GM12801 (cell line): ENCODE data around the gene ZMPSTE24.

ENCODE experiments used
- TF ChIP-seq, protein P1 (sequence below): IDR thresholded peaks from one replicate; pipeline ENCODE4 v1.5.1; 2011; ENCODE audit warnings: control low read depth; ENCODE audit not compliant: insufficient read length; ENCODE audit errors: extremely low read depth

ZMPSTE24 gene

DNA sequence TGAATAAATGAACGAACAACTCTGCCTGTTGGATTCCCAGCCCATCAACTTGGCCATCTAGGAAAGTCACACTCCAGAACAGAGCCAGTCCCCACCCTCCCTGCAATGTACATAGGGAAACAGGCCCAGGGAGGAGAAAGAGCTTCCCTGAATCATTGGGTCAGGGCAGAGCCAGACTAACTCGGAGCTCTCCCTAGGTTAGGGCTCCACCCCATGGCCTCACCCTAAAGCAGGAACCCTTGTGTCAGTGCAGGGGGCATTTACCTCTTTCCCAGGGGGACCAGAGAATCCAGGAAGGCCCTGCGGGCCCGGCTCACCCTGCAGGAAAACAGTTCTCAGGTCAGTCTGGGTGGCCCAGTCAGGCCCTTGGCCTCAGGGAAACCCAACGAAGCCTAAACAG lies 47.4 kb downstream of the ZMPSTE24 start:
- TF ChIP-seq, protein P1, sequence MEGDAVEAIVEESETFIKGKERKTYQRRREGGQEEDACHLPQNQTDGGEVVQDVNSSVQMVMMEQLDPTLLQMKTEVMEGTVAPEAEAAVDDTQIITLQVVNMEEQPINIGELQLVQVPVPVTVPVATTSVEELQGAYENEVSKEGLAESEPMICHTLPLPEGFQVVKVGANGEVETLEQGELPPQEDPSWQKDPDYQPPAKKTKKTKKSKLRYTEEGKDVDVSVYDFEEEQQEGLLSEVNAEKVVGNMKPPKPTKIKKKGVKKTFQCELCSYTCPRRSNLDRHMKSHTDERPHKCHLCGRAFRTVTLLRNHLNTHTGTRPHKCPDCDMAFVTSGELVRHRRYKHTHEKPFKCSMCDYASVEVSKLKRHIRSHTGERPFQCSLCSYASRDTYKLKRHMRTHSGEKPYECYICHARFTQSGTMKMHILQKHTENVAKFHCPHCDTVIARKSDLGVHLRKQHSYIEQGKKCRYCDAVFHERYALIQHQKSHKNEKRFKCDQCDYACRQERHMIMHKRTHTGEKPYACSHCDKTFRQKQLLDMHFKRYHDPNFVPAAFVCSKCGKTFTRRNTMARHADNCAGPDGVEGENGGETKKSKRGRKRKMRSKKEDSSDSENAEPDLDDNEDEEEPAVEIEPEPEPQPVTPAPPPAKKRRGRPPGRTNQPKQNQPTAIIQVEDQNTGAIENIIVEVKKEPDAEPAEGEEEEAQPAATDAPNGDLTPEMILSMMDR, result no peak

DNA sequence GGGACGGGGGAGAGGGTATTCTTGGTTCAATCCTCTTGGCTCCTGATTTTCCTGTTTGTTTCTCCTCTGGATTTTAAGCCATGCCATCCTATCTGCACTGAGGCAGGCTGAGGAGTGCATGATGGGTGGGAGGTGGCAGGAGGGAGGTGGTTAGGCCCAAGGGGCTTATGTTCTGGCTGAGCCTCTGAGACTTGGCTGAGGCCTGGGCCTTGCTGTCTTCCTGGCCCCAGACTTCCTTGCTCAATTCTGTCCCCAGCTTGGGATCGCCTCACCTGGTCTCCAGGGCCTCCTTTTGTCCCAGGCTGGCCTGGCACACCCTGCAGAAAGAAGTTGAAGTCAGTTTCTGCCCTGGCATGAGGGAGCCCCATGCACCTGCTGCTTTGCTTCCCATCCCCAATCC lies 47.8 kb downstream of the ZMPSTE24 start:
- TF ChIP-seq, protein P1, result no peak

DNA sequence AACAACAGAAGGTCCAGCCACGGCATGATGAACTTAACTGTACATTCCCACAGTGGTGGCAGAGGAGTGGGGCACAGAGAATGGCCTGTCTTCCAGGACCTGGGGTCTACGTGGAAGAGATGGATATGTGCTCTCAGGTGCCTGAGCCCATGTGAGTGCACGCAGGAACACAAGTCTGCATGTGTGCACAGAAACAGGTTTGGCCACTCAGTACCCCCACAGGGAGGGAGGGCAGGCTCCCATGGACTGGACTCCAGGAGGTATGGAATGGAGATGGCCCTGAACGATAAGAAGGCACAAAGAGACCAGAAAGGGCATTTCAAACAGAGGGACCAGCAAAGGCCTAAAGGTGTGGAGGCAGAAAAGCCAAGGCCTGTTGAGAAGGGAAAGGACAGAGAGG lies 48.3 kb downstream of the ZMPSTE24 start:
- TF ChIP-seq, protein P1, result no peak

DNA sequence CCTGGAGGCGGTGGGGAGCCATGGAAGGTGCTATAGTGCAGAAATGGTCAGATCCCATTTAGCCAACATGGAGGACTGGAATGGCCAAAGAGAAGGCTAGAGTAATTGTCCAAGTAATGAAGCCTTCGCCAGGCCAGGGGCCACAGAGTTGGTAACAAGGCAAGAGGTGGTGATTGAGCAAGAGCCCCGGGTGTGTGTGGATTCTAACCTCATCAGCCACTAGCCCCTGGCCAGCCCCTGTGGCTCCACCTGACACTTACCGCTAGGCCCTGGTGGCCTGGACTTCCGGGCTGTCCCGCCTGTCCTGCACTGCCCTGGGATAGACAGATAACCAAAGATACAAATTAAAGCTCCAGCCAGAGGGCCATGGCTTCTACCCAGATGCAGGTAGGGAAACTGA lies 49.1 kb downstream of the ZMPSTE24 start:
- TF ChIP-seq, protein P1, result no peak

DNA sequence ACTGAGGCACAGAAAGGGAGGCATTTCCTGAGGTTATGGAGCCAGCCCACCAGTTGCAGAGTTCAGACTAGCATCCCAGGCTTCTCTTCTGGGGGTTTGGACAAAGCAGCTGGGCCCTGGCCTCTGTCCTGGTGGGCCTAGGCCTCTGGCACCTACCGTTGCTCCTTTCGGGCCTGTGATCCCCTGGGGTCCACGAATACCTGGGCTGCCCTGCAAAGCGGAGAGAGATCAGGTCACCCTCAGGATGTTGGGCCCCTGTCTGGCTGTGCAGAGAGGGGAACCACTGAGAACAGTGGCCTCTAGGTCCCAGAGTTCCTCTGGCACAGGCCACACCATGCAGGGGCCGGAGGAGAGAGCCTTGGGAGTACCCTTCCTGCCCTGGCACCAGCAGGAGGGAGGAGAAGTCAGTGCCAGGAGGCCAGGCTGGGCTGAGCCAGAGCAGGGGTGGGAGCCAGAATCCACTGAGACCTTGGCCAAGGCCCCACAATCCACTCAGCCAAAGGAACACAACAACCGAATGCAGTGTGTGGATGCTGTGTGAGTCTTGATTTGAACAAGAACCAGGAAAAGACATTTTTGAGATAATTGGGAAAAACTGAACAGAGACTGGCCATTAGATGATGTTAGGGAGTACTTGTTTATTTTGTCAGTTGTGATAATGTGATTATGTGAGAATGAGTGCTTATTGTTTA lies 50.1 kb downstream of the ZMPSTE24 start:
- TF ChIP-seq, protein P1, result no peak

DNA sequence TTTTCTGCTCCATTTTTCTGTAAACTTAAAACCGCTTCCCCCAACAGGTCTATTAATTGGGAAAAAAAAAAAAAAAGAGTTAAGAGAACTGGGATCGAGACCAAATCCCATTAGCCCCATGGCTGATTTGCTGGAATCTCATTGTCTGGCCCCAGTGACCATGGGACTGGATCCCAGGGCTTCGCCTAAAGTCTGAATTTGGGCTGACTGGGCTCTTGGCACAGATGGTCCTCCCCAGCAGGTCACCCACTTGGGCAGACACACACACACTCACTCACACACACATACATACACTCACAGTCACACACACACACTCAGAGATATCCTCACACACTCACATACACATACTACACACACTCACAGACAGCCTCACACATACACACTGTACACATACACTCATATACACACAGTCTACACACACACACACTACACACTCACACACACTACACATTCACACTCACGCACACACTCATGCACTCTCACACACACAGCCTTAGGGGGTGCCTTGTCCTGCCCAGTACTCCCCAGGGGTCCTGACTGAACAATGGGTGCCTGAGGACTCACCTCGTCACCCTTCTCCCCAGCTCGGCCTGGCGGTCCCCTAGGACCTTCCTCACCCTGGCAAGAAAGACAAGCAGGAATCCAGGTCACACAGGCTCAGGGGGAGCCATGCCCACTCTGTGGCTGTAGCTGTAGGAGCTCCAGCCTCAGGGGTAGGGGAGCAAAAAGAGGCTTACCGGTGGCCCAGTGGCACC lies 51.5 kb downstream of the ZMPSTE24 start:
- TF ChIP-seq, protein P1, result no peak

DNA sequence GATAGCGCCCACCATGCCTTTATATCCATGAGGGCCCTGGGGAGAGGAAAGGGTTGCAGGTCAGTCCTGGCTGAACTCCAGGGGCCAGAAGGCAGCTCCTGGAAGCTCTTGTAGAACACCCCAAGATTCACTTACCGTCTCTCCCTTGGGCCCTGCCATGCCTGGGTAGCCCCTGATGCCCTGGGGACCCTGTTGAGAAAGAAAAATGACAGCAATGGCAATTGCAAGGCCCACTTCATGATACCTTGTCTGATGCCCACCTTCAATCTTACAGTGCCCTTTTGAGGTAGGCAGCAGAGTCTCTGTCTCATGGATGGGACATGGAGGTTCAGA lies 52.1 kb downstream of the ZMPSTE24 start:
- TF ChIP-seq, protein P1, result no peak
